GM12878 (cell line): ENCODE results near the gene SEC24D. TPM values are rescaled to one million over a fixed set of nuclear protein-coding genes. Genes with fewer than 3 reads are reported as not detected.
A peak's percentile ranks its signal among the peaks of the same experiment; 100 is the strongest.

ENCODE experiments used
- ATAC-seq: fragments of 200-7000 bp; cut with Tn5 transposase; 3 replicates; pipeline ENCODE4 v1.9.1; 2020; ENCODE audit warnings: mild to moderate bottlenecking, moderate library complexity
- BruUV-seq: library from RNA; stranded (reverse); fragments of 400-500 nt; replicated peaks from 2 replicates; lab custom pipeline; 2021; lab: Mats Ljungman, UMichigan
- CTCF ChIA-PET: fragments of 300-600 bp; sonication (Branson Sonifier 250); formaldehyde crosslinking; extraction: SDS; loops from one replicate; lab custom pipeline; 2021; ENCODE audit warnings: inconsistent platforms; lab: Yijun Ruan, JAX
- POLR2A ChIA-PET: fragments of 350-600 bp; formaldehyde crosslinking; extraction: SDS; loops from one replicate; lab custom pipeline; 2021; ENCODE audit warnings: inconsistent platforms; lab: Charles Lee
- RAD21 ChIA-PET: fragments of 300-600 bp; sonication (Branson Sonifier 250); formaldehyde crosslinking; loops from one replicate; lab custom pipeline; 2023; ENCODE audit warnings: antibody characterized with exemption; ENCODE audit not compliant: unreplicated experiment; lab: Charles Lee
- SMC1A ChIA-PET: fragments of 300-600 bp; sonication (Branson Sonifier 250); formaldehyde crosslinking; loops from one replicate; lab custom pipeline; 2023; ENCODE audit not compliant: unreplicated experiment, uncharacterized antibody; lab: Charles Lee
- DNase-seq: peaks from one replicate; pipeline ENCODE4 v3.0.0-alpha.2; 2011; ENCODE audit warnings: low read depth, low spot score
- FAIRE-seq: peaks from 3 replicates; lab custom pipeline; 2011; peaks lifted over from hg19 to GRCh38; lab: Jason Lieb, UNC
- H2AFZ ChIP-seq: 2 replicates; pipeline ENCODE4 v1.6.0; 2011; ENCODE audit warnings: low read depth, low read length, control low read depth; ENCODE audit not compliant: control insufficient read depth
- H3K27ac ChIP-seq: 2 replicates; pipeline ENCODE4 v1.5.1; 2011; ENCODE audit warnings: control low read depth; ENCODE audit not compliant: control insufficient read depth, insufficient read depth
- H3K27me3 ChIP-seq, 2 experiments: replicated peaks in 1 of 2; 2 replicates each; pipeline versions ENCODE4 v1.6.0 to v1.6.1; 2011; ENCODE audit warnings: low read length in 1 of 2; ENCODE audit not compliant: control insufficient read depth in 2 of 2, insufficient read depth in 2 of 2
- H3K36me3 ChIP-seq, 2 experiments: 2 replicates each; pipeline ENCODE4 v1.5.1; 2011; ENCODE audit warnings: low read length in 1 of 2; ENCODE audit not compliant: control insufficient read depth in 2 of 2, insufficient read depth in 2 of 2
- H3K4me1 ChIP-seq: 2 replicates; pipeline ENCODE4 v1.6.1; 2011; ENCODE audit warnings: mild to moderate bottlenecking, low read length, moderate library complexity, mixed read lengths; ENCODE audit not compliant: control insufficient read depth, insufficient read depth
- H3K4me2 ChIP-seq: 2 replicates; pipeline ENCODE4 v1.6.0; 2011; ENCODE audit warnings: control low read depth; ENCODE audit not compliant: control insufficient read depth, insufficient read depth
- H3K4me3 ChIP-seq: fragments of 200-600 bp; sonication (generic); 2 replicates; pipeline ENCODE4 v1.5.1; 2016
- H3K79me2 ChIP-seq: 2 replicates; pipeline ENCODE4 v1.6.0; 2011; ENCODE audit warnings: low read length; ENCODE audit not compliant: control insufficient read depth, insufficient read depth
- H3K9ac ChIP-seq: 2 replicates; pipeline ENCODE4 v1.8.0; 2011; ENCODE audit warnings: low read length, control low read depth, mixed read lengths; ENCODE audit not compliant: control insufficient read depth, insufficient read depth
- H3K9me3 ChIP-seq: replicated peaks from 3 replicates; pipeline ENCODE4 v1.5.1; 2011; ENCODE audit warnings: mild to moderate bottlenecking, low read length; ENCODE audit not compliant: control insufficient read depth, insufficient read depth
- H4K20me1 ChIP-seq: 2 replicates; pipeline ENCODE4 v1.6.0; 2011; ENCODE audit not compliant: control insufficient read depth, insufficient read depth
- ATF2 ChIP-seq: IDR thresholded peaks from 2 replicates; pipeline ENCODE4 v1.6.1; 2012; ENCODE audit warnings: low read length, inconsistent platforms
- ATF7 ChIP-seq: fragments of 450-650 bp; IDR thresholded peaks from 2 replicates; pipeline ENCODE4 v1.6.1; 2016; ENCODE audit warnings: low read depth, mild to moderate bottlenecking
- CEBPB ChIP-seq, 2 experiments: fragments of 150-350 bp in 1 of 2; IDR thresholded peaks; 2 replicates each; pipeline ENCODE4 v1.6.1; 2012 to 2014; ENCODE audit warnings: low read depth in 2 of 2, low read length in 2 of 2, borderline replicate concordance in 1 of 2, inconsistent platforms in 1 of 2
- EED ChIP-seq: sonication (generic); IDR thresholded peaks from 2 replicates; pipeline ENCODE4 v1.6.1; 2016; ENCODE audit warnings: antibody characterized with exemption, low read depth
- IKZF1 ChIP-seq: fragments of 450-650 bp; conservative IDR thresholded peaks from 2 replicates; pipeline ENCODE4 v1.6.1; 2017; ENCODE audit warnings: antibody characterized with exemption, mild to moderate bottlenecking
- NKRF ChIP-seq: fragments of 450-650 bp; conservative IDR thresholded peaks from 2 replicates; pipeline ENCODE4 v1.6.1; 2017; ENCODE audit warnings: mild to moderate bottlenecking, moderate library complexity
- POU2F2 ChIP-seq: IDR thresholded peaks from 3 replicates; pipeline ENCODE4 v1.6.1; 2011; ENCODE audit warnings: low read depth, mild to moderate bottlenecking, low read length, borderline replicate concordance
- RAD51 ChIP-seq: fragments of 450-650 bp; IDR thresholded peaks from 2 replicates; pipeline ENCODE4 v1.6.1; 2016; ENCODE audit warnings: moderate library complexity, mild to moderate bottlenecking, inconsistent platforms
- RELB ChIP-seq: fragments of 450-650 bp; IDR thresholded peaks from 2 replicates; pipeline ENCODE4 v1.6.1; 2017; ENCODE audit warnings: low read depth, mild to moderate bottlenecking, moderate library complexity
- REST ChIP-seq: IDR thresholded peaks from 2 replicates; pipeline ENCODE4 v1.6.1; 2012; ENCODE audit warnings: mild to moderate bottlenecking, low read depth, low read length
- SIX5 ChIP-seq: IDR thresholded peaks from 2 replicates; pipeline ENCODE4 v1.6.1; 2011; ENCODE audit warnings: mild to moderate bottlenecking, low read depth, low read length, moderate library complexity; ENCODE audit not compliant: severe bottlenecking
- WGBS: methylation state at CpG from one replicate; pipeline ENCODE4 v1.1.6; 2016; ENCODE audit warnings: low lambda C conversion rate; ENCODE audit not compliant: insufficient replicate concordance, insufficient coverage; ENCODE audit errors: missing lambda C conversion rate; 5-methylcytosine and 5-hydroxymethylcytosine counted together
- in situ Hi-C: fragments of 300-500 bp; cut with MboI; formaldehyde crosslinking; loops from 9 replicates; pipeline ENCODE4 v1.14.3; 2018; ENCODE audit warnings: mixed read lengths
- intact Hi-C: fragments of 100-400 bp; cut with micrococcal nuclease; formaldehyde crosslinking; loops from one replicate; pipeline ENCODE4 v1.14.2; 2022; ENCODE audit not compliant: unreplicated experiment
- polyA plus RNA-seq, 11 experiments: library from polyadenylated mRNA; depleted of rRNA in 4 of 11; unstranded in 6 of 11; stranded (reverse) in 5 of 11; fragments of >200 nt; fragmentation: Nextera tagmentation in 4 of 11; fragmentation: Illumina TruSeq in 1 of 11; extraction: Ambion mirVana in 4 of 11; extraction: Trizol in 1 of 11; gene quantifications; 1 replicate in 1 of 11; 2 replicates in 10 of 11; pipeline versions ENCODE4 v1.2.1 to v1.2.3, GENCODE V29; 2011 to 2016; ENCODE audit warnings: inconsistent platforms in 2 of 11, missing spikeins in 2 of 11, low read depth in 1 of 11
- total RNA-seq, 4 experiments: library from RNA; depleted of rRNA in 3 of 4; stranded (reverse); fragments of >200 nt in 3 of 4; fragmentation: Illumina TruSeq in 1 of 4; extraction: Trizol in 1 of 4; gene quantifications; 2 replicates each; pipeline versions ENCODE4 v1.2.1 to v1.2.3, GENCODE V29; 2013 to 2021

SEC24D gene
- total and polyA plus RNA-seq, 10 of the 15 experiments (the other 5 are each of a cell fraction or from before 2014, with no cell fraction given) = 12.8 to 61.9 (median 25.6) TPM

GRCh38 chr4:118760493-118760892 lies 75.4 kb downstream of the SEC24D start:
- Histone ChIP-seq H3K27me3 (no peaks in the 10 kb centered on the region), H3K27ac (no peak overlapping the region), H4K20me1 (no peaks in the 10 kb centered on the region), H3K79me2 (peaks cover 2% of the 10 kb centered on the region; the same call in 1 of the 2 replicates), H3K4me1 (peaks cover 13% of the 10 kb centered on the region), H3K4me2 (peak overlapping the region; percentile 39), H3K36me3 (peaks cover 0 to 26% of the 10 kb centered on the region in 2 experiments; a peak in 3 of 4 replicates), H3K9me3 (no peaks in the 10 kb centered on the region), H2AFZ (no peak overlapping the region; the same call in 1 of the 2 replicates), H3K9ac (no peak overlapping the region), H3K4me3 (no peak overlapping the region)
- peak; percentile 25 for DNase-seq
- POLR2A ChIA-PET = no interaction called here
- SMC1A ChIA-PET = interaction anchor here (1.0 kb wide), 1 partner anchor 128 kb away, joined by 4 read pairs; the partner anchor contains the start of gene SYNPO2
- FAIRE-seq = peak; percentile 13
- intact Hi-C loops = no loop called here
- BruUV-seq = no TSS peak
- 3% methylated on average over 5 of the region's 5 CpGs for WGBS
- CTCF ChIA-PET = interaction anchor here (1.0 to 1.5 kb wide), 2 partner anchors 15 to 33 kb away, joined by 3 read pairs; no protein-coding TSS in a partner anchor
- RAD21 ChIA-PET = no interaction called here
- in situ Hi-C loops = loop anchor here (10.0 kb wide), 2 partner anchors 56 to 534 kb away; no protein-coding TSS in a partner anchor
- ATAC-seq = peak; percentile 97
- TF ChIP-seq ATF2 = peak; percentile 40; the same call in 1 of the 2 replicates
- peak; percentile 74; the same call in 1 of the 3 replicates for TF ChIP-seq POU2F2
- TF ChIP-seq EED = no peak
- TF ChIP-seq RAD51 = peak; percentile 21; the same call in 1 of the 2 replicates
- 0 out of 2 replicates have a peak, but pooled peaks have one; percentile 22 for TF ChIP-seq IKZF1
- no peak for TF ChIP-seq REST
- 0 out of 2 replicates have a peak, but pooled peaks have one; percentile 22 for TF ChIP-seq RELB
- no peak for TF ChIP-seq NKRF
- no peak for TF ChIP-seq SIX5
- no peak for TF ChIP-seq CEBPB (IDR thresholded peaks at IDR 0.05; ENCODE audit: borderline replicate concordance in 1 of 2, low read depth in 2 of 2, low read length in 2 of 2)
- peak; percentile 64 for TF ChIP-seq ATF7
